Neutrophil (primary cell): ENCODE data around the gene STN1.

Experiments used
- H3K27ac ChIP-seq: fragments of 200-600 bp; sonication (generic); 2 replicates; pipeline ENCODE4 v1.5.1; 2016; ENCODE audit warnings: mild to moderate bottlenecking, moderate library complexity
- H3K27me3 ChIP-seq: fragments of 200-600 bp; sonication (generic); 2 replicates; pipeline ENCODE4 v1.6.0; 2016; ENCODE audit warnings: mild to moderate bottlenecking
- H3K36me3 ChIP-seq: fragments of 200-600 bp; sonication (generic); 2 replicates; pipeline ENCODE4 v1.5.1; 2017
- H3K4me1 ChIP-seq, 2 experiments: fragments of 200-600 bp in 1 of 2; sonication (generic) in 1 of 2; 1 replicate in 1 of 2; 2 replicates in 1 of 2; pipeline versions ENCODE4 v1.5.1 to v1.6.1; 2013 to 2016; ENCODE audit warnings: low read depth in 1 of 2, low read length in 1 of 2, mild to moderate bottlenecking in 1 of 2, moderate library complexity in 1 of 2; ENCODE audit not compliant: control insufficient read depth in 1 of 2, insufficient read depth in 1 of 2
- H3K4me3 ChIP-seq, 2 experiments: fragments of 200-600 bp in 1 of 2; sonication (generic) in 1 of 2; 1 replicate in 1 of 2; 2 replicates in 1 of 2; pipeline ENCODE4 v1.5.1; 2013 to 2016; ENCODE audit warnings: low read depth in 1 of 2, low read length in 1 of 2, mild to moderate bottlenecking in 1 of 2, moderate library complexity in 1 of 2
- H3K9me3 ChIP-seq: fragments of 200-600 bp; sonication (generic); 2 replicates; pipeline ENCODE4 v1.5.1; 2016
- TF ChIP-seq, protein P1 (sequence below): fragments of 200-600 bp; sonication (generic); IDR thresholded peaks from 2 replicates; pipeline ENCODE4 v1.5.1; 2016; ENCODE audit warnings: antibody characterized with exemption

The STN1 gene

DNA sequence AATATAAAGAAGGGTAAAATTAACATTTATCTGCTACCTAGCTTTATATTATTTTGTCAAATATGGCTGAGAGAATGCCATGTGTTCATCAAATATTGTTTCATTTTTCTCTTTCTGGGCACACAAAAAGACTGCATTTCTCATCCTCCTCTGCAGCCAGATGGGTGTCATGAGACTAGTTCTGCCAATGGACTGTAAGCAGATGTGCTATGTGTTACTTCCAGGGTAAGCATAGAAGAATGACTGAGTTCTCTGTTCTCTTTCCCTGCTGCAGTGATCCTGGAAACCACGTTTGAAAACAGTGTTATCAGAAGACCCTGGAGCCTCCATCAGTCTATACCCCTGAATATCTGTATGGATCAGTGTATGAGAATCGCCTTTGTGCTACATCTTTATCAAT is 24.9 kb upstream of the STN1 start:
- no peaks in the 10 kb centered on the region for H3K9me3 ChIP-seq

DNA sequence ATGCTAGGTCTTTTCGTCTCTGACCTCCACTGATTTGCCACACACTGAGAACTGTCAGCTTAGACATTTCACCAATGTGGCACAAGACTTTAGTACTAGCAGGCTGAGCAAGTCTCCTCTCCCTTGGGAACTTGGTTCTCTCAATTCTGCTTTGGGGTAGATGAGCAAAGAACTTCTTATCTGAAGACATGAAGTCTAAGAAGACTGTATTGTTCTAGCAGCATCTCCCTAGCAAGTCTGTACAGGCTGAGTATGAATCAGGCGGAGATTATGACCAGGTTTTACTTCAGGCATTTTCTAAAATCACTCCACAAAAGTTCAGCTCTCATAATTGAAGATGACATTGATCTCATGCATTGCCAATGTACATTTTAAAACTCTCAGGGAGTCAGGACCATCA is 23.8 kb upstream of the STN1 start:
- H3K27me3 ChIP-seq = no peaks in the 10 kb centered on the region
- no peaks in the 10 kb centered on the region for H3K4me1 ChIP-seq
- H3K4me3 ChIP-seq = no peak overlapping the region
- H3K9me3 ChIP-seq = no peaks in the 10 kb centered on the region
- TF ChIP-seq, protein P1, sequence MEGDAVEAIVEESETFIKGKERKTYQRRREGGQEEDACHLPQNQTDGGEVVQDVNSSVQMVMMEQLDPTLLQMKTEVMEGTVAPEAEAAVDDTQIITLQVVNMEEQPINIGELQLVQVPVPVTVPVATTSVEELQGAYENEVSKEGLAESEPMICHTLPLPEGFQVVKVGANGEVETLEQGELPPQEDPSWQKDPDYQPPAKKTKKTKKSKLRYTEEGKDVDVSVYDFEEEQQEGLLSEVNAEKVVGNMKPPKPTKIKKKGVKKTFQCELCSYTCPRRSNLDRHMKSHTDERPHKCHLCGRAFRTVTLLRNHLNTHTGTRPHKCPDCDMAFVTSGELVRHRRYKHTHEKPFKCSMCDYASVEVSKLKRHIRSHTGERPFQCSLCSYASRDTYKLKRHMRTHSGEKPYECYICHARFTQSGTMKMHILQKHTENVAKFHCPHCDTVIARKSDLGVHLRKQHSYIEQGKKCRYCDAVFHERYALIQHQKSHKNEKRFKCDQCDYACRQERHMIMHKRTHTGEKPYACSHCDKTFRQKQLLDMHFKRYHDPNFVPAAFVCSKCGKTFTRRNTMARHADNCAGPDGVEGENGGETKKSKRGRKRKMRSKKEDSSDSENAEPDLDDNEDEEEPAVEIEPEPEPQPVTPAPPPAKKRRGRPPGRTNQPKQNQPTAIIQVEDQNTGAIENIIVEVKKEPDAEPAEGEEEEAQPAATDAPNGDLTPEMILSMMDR = no peak
- H3K27ac ChIP-seq = no peak overlapping the region
- H3K36me3 ChIP-seq = no peaks in the 10 kb centered on the region

More for the DNA sequence above, 24.9 kb upstream of the STN1 start:
- Histone ChIP-seq H3K4me1 (no peaks in the 10 kb centered on the region), H3K27me3 (no peaks in the 10 kb centered on the region), H3K27ac (no peak overlapping the region), H3K36me3 (no peaks in the 10 kb centered on the region), H3K4me3 (no peak overlapping the region)
- TF ChIP-seq, protein P1 = no peak

DNA sequence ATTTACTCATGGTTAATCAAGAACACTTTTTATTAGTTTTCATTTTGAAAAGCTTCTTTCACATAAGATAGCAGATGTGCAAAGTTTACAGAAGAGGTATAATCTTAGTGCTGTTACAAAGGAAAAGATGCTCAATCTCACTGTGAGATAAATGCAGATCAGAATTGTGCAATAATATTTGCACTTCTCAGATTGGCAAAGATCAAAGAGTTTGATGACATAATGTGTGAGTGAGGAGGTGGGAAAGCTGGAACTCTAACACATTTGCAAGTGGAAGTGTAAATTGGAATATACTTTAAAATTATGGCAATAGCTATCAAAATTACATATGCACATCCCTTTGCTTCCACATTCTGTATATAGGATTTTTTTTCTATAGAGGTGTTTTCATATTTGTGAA is 21.5 kb upstream of the STN1 start:
- TF ChIP-seq, protein P1 = no peak
- Histone ChIP-seq H3K4me3 (no peak overlapping the region), H3K4me1 (no peaks in the 10 kb centered on the region), H3K9me3 (no peaks in the 10 kb centered on the region), H3K36me3 (no peaks in the 10 kb centered on the region), H3K27ac (no peak overlapping the region), H3K27me3 (no peaks in the 10 kb centered on the region)

DNA sequence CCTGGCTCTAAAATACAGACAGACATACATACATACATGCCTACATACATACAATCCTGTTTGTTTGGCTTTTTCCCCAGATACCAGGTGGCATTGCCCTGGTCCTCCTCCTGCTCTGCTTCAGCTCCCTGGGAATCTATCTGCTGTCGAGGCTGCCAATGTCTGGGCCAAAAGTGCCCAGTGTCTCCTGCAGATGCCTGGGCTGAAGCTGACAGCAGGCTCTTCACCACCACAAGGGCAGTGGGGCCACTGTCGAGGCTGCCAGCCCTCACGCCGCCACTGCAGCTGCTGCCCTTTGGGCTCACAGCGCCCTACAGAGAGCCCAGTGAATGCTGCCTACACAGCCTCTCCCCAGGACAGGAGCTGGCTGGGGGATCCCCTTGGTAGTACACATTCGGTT is 18.0 kb upstream of the STN1 start:
- Histone ChIP-seq H3K4me1 (no peaks in the 10 kb centered on the region), H3K9me3 (no peaks in the 10 kb centered on the region), H3K27ac (no peak overlapping the region), H3K27me3 (no peaks in the 10 kb centered on the region), H3K4me3 (no peak overlapping the region), H3K36me3 (no peaks in the 10 kb centered on the region)
- TF ChIP-seq, protein P1 = no peak

DNA sequence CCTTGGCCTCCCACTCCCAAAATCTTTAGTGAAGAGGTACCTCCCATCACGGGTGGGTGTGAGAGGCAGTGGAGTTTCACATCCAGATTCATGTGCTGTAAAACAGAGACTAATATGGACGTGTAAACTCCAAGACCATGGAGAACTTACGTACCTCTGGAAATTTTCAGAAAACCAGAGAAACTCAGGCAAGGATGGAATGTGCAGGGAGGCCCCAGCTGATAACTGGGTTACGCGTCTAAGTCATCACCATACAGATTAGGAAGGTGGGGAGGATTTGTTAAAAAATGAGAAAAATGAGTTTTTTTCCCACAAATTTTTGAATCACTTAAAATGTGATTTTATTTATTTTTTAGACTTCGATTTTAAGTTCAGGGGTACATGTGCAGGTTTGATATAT is 16.3 kb upstream of the STN1 start:
- no peak overlapping the region for H3K4me3 ChIP-seq
- H3K36me3 ChIP-seq = no peaks in the 10 kb centered on the region
- H3K27me3 ChIP-seq = no peaks in the 10 kb centered on the region
- H3K9me3 ChIP-seq = no peaks in the 10 kb centered on the region
- H3K27ac ChIP-seq = no peak overlapping the region
- no peaks in the 10 kb centered on the region for H3K4me1 ChIP-seq
- TF ChIP-seq, protein P1 = no peak

DNA sequence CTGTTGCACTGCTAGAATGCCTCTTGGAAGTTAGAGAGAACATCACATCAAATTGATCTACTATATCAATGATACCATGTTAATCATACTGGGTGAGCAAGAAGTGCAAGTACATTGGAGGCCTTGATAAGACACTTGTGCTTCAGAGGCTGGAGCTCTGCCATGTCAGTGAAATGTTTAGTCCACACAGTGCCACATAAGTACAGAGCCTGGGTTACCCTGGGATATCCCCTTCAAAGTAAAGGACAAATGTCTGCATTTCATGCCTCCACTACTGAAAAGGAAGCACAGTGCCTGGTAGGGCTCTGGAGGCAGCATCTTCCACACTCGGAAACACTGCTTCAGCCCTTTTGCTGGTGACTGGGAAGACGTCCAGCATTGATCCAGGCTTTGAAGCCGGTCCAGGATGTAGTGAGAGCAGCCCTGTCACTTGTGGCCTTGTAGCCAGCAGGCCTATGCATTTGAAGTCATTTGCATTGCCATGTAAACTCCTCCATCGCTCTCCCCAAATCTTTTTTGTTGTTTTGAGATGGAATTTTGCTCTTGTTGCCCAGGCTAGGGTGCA is 15.7 kb upstream of the STN1 start:
- no peak overlapping the region for H3K4me3 ChIP-seq
- TF ChIP-seq, protein P1 = no peak
- no peaks in the 10 kb centered on the region for H3K9me3 ChIP-seq
- no peaks in the 10 kb centered on the region for H3K36me3 ChIP-seq
- H3K27ac ChIP-seq = no peak overlapping the region
- no peaks in the 10 kb centered on the region for H3K27me3 ChIP-seq
- H3K4me1 ChIP-seq = no peaks in the 10 kb centered on the region
